ENCODE data around the gene NTHL1. TPM values are rescaled to one million over a fixed set of nuclear protein-coding genes. Genes with fewer than 3 reads are reported as not detected.

Gene NTHL1
- total RNA-seq = 17.4 and 21.2 TPM in 2 replicates

DNA sequence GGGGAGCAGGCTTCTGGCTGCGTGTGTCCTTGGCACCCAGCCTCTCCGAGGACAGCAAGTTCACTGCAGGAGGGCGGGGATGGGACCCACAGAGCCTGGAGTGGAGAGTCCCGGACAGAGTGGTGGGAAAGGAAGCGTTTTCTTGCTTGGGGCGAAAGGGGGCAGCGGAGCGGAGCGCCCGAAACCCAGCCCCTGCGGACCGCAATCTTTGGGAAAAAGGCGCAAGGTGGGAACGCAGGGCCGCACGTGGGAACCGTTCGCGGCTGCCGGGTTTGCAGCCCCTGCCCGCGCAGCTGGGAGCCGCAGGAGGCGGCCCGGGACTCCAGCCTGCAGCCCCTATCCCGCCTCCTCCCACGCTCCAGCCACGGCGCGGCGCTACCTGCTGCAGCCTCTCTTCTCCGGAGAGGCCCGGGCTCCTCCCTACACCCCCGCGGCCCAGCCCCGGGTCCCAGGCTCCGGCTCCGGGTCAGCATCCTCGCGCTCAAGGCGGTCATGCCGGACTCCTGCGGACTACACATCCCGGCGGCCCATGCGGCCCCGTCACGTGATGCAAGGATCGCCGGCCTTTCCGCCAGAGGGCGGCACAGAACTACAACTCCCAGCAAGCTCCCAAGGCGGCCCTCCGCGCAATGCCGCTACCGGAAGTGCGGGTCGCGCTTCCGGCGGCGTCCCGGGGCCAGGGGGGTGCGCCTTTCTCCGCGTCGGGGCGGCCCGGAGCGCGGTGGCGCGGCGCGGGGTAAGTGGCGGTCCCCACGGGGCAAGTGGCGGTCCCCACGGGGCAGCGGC is at the start of gene NTHL1, which contains the start of gene TSC2:
NTHL1 (minus strand) TSS at position 505 of the 786 bp plus-strand sequence; CDS start at position 494, 11 bp downstream.
TSC2 (plus strand) TSS at position 656 of the 786 bp plus-strand sequence. CDS start 631 bp downstream, outside the sequence.

DNA sequence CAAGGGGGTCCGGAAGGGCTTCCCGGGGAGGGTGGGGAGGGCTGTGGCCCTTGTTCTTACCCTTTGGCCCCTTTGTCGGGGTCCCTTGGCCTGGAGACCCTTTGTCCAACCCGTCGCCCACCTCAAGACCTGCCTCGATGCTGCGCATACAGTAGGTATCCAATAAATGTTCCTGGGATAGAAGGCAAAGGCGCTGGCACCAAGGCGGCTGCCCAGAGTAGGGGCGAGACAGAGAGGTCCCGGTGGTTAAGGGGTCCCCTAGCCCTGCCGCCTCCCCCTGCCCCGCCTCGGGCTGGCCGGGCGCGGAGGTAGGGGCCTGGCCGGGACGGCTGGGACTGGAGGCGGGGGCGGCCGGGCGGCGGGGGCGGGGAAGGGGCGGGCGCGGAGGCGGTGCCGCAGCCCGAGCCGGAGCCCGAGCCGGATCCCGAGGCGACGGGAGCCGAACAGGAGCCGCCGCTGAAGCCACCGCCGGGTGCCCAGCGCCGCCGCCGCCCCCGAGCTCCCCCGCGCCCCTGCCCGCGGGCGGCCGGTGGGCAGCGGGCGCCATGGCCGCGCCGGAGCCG is 21.1 kb downstream of the NTHL1 start, which contains the start of gene NHERF2:
NHERF2 (plus strand) TSS at position 442 of the 563 bp plus-strand sequence; CDS start at position 546, 104 bp downstream.

DNA sequence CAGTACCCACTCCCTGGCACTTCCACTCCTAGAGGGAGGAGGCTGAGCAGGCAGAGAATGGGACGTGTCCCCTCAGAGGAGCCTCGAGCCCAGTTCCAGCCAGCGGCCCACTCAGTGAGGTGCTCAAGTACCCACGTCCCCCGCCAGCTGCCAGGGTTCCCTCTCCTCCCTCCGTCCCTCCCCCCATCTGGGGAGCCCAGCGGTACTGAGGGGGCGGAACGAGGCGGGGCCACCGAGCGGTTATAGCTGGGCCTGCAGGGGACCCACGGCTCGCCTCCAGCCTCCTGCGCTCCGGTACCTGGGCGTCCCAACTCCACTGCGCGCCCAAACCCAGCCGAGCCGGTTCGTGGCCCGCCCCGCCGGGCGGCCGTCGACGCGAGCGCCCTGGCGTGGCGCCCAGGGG is 28.1 kb downstream of the NTHL1 start, which contains the start of gene NPW:
NPW (plus strand) TSS at position 268 of the 403 bp plus-strand sequence.

DNA sequence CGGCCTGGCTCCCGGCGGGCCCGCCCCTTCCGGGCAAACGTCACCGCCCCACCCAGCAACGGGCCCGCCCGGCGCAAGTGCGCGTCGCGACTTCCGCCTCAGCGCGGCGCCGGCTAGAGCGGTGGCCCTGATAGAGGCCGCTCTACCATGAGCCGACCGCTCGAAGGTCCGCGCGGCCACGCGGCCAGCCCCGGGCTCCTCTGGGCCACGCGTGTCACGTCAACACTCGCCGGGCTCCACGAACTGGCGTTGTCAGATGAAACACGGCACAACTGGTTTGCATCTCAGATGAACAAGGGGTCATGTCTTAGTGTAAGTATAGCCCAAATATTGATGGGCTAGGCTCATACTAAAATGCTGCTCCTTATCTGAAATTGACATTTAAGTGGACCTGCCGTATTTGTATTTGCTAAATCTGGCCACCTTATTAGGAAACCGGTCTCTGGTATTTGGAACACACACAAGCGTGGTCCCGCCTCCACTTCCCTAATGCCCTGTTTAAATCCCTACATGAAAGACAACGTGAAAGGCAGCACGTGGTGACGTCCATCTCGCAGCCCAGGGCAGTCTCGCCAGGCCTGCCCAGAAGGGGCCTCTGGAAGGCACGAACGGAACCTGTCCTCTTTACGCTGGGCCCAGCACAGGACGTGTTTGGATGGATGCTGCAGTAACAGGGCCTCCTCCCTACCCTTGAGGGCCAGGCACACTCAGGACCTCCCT is 37.7 kb downstream of the NTHL1 start, which contains the start of gene ZNF598:
ZNF598 (minus strand) TSS at position 31 of the 720 bp plus-strand sequence.

Other genes with a start within 250 kb of the NTHL1 start
- gene HAGH, start 221.0 kb downstream of the NTHL1 start, total RNA-seq = 56.7 and 77.9 TPM in 2 replicates
- gene FAHD1, start 220.6 kb downstream of the NTHL1 start, total RNA-seq = 83.4 and 95.7 TPM in 2 replicates
- gene MEIOB, start 175.7 kb downstream of the NTHL1 start, total RNA-seq = 0.07 TPM in 1 of 2 replicates, not detected in the other
- gene HS3ST6, start 129.4 kb downstream of the NTHL1 start, total RNA-seq = 0.34 and 0.50 TPM in 2 replicates
- 6.8 and 7.3 TPM in 2 replicates for gene MSRB1, start 104.6 kb downstream of the NTHL1 start, total RNA-seq
- under 0.01 TPM in 1 of 2 replicates, not detected in the other for gene RPL3L, start 93.1 kb downstream of the NTHL1 start, total RNA-seq
- 158 and 171 TPM in 2 replicates for gene NDUFB10, start 88.3 kb downstream of the NTHL1 start, total RNA-seq
- gene RPS2, start 83.0 kb downstream of the NTHL1 start, total RNA-seq = 2,006 and 6,295 TPM in 2 replicates
- not detected in 2 replicates for gene RNF151, start 81.0 kb downstream of the NTHL1 start, total RNA-seq
- 50.2 and 57.3 TPM in 2 replicates for gene TBL3, start 75.8 kb downstream of the NTHL1 start, total RNA-seq
- gene NOXO1, start 66.4 kb downstream of the NTHL1 start, total RNA-seq = 0.28 and 1.7 TPM in 2 replicates
- gene GFER, start 63.6 kb downstream of the NTHL1 start, total RNA-seq = 9.0 and 14.0 TPM in 2 replicates
- gene SYNGR3, start 57.9 kb downstream of the NTHL1 start, total RNA-seq = 1.1 and 4.4 TPM in 2 replicates
- gene ZNF598, start 38.0 kb downstream of the NTHL1 start, total RNA-seq = 47.8 and 68.7 TPM in 2 replicates
- under 0.01 TPM in 1 of 2 replicates, not detected in the other for gene NPW, start 28.0 kb downstream of the NTHL1 start, total RNA-seq
- 10.3 and 19.8 TPM in 2 replicates for gene NHERF2, start 20.9 kb downstream of the NTHL1 start, total RNA-seq
- 19.8 and 53.7 TPM in 2 replicates for gene TSC2, start 151 bp upstream of the NTHL1 start, total RNA-seq
- 89.5 and 226 TPM in 2 replicates for gene PKD1, start 88.1 kb upstream of the NTHL1 start, total RNA-seq
- gene RAB26, start 100.8 kb upstream of the NTHL1 start, total RNA-seq = 0.28 and 0.34 TPM in 2 replicates
- 57.1 and 81.6 TPM in 2 replicates for gene TRAF7, start 107.9 kb upstream of the NTHL1 start, total RNA-seq
- 0.34 and 1.6 TPM in 2 replicates for gene CASKIN1, start 148.8 kb upstream of the NTHL1 start, total RNA-seq
- gene MLST8, start 157.6 kb upstream of the NTHL1 start, total RNA-seq = 23.9 and 25.3 TPM in 2 replicates
- 1.0 and 2.1 TPM in 2 replicates for gene BRICD5, start 163.0 kb upstream of the NTHL1 start, total RNA-seq
- 7.2 and 8.0 TPM in 2 replicates for gene PGP, start 167.0 kb upstream of the NTHL1 start, total RNA-seq
- 24.9 and 28.6 TPM in 2 replicates for gene E4F1, start 175.8 kb upstream of the NTHL1 start, total RNA-seq
- 0.34 and 1.00 TPM in 2 replicates for gene DNASE1L2, start 188.6 kb upstream of the NTHL1 start, total RNA-seq
- gene ECI1, start 203.8 kb upstream of the NTHL1 start, total RNA-seq = 36.4 and 170 TPM in 2 replicates
- gene RNPS1, start 220.3 kb upstream of the NTHL1 start, total RNA-seq = 80.3 and 114 TPM in 2 replicates

Measured in nasal cavity respiratory epithelium epithelial cell of viscerocranial mucosa (primary cell).